Skin of body (tissue), 2 donors: ENCODE measurements around the gene UBE2N. TPM values are rescaled to one million over a fixed set of nuclear protein-coding genes. Genes with fewer than 3 reads are reported as not detected.
A peak's percentile ranks its signal among the peaks of the same experiment; 100 is the strongest.

Experiments used
- DNase-seq: peaks from one replicate; lab custom pipeline; 2025; lab: John Stamatoyannopoulos, UW
- total RNA-seq: library from RNA; depleted of rRNA; stranded (reverse); fragments of >200 nt; gene quantifications from one replicate; pipeline ENCODE4 v1.2.3, GENCODE V29; 2014

The UBE2N gene
- total RNA-seq, result 69.3 TPM

- DNase-seq, result peak; percentile 96
Observed at GRCh38 chr12:93441617-93442410, at the start of gene UBE2N. TSS of gene UBE2N (minus strand) at chr12:93441947. CDS start at chr12:93441884, 63 bp downstream.

- no peak for DNase-seq
Observed at GRCh38 chr12:93484315-93484981, 42.7 kb upstream of the UBE2N start.

- DNase-seq, result no peak
Observed at GRCh38 chr12:93483151-93483807, 41.5 kb upstream of the UBE2N start.

GRCh38 chr12:93482721-93483120, 41.0 kb upstream of the UBE2N start:
- no peak for DNase-seq

GRCh38 chr12:93476555-93476954, 34.8 kb upstream of the UBE2N start:
- DNase-seq, result no peak

GRCh38 chr12:93469386-93469785, 27.6 kb upstream of the UBE2N start:
- no peak for DNase-seq

- no peak for DNase-seq
Observed at GRCh38 chr12:93468008-93468371, 26.2 kb upstream of the UBE2N start.

- peak; percentile 88 for DNase-seq
Observed at GRCh38 chr12:93467351-93468007, 25.7 kb upstream of the UBE2N start, which contains the start of gene MRPL42. TSS of gene MRPL42 (plus strand) at chr12:93467514. CDS start at chr12:93469286, 1,772 bp downstream.

- DNase-seq, result no peak
Observed at GRCh38 chr12:93466625-93467350, 25.0 kb upstream of the UBE2N start.

- DNase-seq, result no peak
Observed at GRCh38 chr12:93465841-93466240, 24.1 kb upstream of the UBE2N start.

GRCh38 chr12:93461503-93461902, 19.8 kb upstream of the UBE2N start:
- DNase-seq, result no peak

GRCh38 chr12:93460902-93461301, 19.2 kb upstream of the UBE2N start:
- DNase-seq, result no peak

GRCh38 chr12:93460003-93460402, 18.3 kb upstream of the UBE2N start:
- no peak for DNase-seq

GRCh38 chr12:93459097-93459496, 17.4 kb upstream of the UBE2N start:
- DNase-seq, result no peak

GRCh38 chr12:93456077-93456476, 14.3 kb upstream of the UBE2N start:
- no peak for DNase-seq

- no peak for DNase-seq
Observed at GRCh38 chr12:93453633-93454032, 11.9 kb upstream of the UBE2N start.

GRCh38 chr12:93451423-93452158, 9.8 kb upstream of the UBE2N start:
- no peak for DNase-seq

GRCh38 chr12:93449277-93449676, 7.5 kb upstream of the UBE2N start:
- no peak for DNase-seq

GRCh38 chr12:93448796-93449195, 7.0 kb upstream of the UBE2N start:
- no peak for DNase-seq

- no peak for DNase-seq
Observed at GRCh38 chr12:93447555-93448290, 6.0 kb upstream of the UBE2N start.
